GM12872 (cell line): ENCODE data around the gene SH3BGRL2.

Source experiments
- CTCF ChIP-seq: IDR thresholded peaks from 3 replicates; pipeline ENCODE4 v1.5.1; 2011; ENCODE audit warnings: low read depth, mild to moderate bottlenecking, low read length, moderate library complexity; ENCODE audit not compliant: insufficient read depth

The SH3BGRL2 gene

GRCh38 chr6:79628466-79629288 lies 2.5 kb upstream of the SH3BGRL2 start:
- no peak for TF ChIP-seq CTCF

DNA sequence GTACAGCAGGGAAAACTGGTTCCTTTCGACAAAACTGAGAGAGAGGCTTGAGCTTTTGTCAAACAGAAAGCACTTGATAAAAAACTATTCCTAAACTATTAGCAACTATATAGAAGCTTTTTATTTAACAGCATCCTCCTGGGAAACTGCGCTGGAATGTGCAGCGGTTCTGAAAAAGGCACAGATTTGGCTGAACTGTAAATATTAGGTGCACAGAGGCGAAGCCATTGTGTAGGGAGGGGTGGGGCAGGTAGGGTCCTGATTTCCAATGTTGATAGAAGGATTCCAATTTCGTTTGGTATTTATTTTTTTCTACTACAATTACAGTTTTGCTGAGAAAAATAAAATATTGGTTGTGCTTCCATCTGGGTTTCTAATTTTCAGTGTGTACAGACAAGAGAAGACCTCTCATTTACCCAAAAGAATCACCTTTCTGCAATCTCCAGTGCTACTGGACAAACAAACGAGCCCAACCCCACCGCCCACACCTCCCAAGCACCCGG lies 698 bp upstream of the SH3BGRL2 start:
- no peak for TF ChIP-seq CTCF

DNA sequence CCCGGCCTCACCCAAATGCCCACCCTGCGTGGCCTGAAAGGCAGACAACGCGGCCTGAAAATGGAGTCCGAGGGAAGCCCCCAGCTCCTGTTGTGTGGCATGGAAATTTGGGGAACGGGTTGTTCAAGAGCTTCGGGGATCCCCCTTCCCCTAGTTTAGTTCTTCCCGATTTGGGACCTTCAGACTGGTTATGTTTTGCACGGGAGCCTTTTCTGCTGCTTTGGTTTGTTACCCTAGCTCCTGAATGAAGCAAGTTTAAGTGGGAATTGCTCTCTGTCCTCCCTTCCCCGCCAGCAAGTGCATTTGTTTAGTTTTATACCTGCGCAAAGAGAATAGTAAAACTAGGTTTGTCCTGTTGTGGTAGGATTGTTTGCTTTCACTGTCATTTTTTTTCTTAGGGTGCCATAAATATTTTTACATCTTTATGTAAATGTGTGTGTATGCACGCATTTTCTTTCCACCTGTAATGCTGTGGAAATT lies 604 bp downstream of the SH3BGRL2 start:
- TF ChIP-seq CTCF: no peak

DNA sequence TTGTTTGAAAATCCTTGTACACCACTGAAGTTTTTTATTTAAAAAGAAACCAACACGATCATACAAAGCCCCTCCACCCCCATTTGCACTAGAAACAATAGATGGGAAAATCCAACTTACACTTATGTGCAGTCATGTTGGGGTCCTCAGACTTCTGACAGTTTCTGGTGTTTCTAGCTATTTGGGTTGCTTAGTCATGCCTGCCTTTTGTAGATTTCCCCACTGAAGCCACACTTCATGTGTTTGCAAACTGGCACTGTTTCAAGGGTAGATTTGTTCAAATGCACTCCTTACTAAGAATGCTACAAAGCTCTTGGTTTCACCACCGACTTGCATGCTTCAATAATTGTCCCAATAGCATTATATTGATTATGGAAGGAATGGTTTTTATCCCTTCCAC lies 1.5 kb downstream of the SH3BGRL2 start:
- no peak for TF ChIP-seq CTCF

GRCh38 chr6:79634491-79635231 lies 3.5 kb downstream of the SH3BGRL2 start:
- no peak for TF ChIP-seq CTCF

DNA sequence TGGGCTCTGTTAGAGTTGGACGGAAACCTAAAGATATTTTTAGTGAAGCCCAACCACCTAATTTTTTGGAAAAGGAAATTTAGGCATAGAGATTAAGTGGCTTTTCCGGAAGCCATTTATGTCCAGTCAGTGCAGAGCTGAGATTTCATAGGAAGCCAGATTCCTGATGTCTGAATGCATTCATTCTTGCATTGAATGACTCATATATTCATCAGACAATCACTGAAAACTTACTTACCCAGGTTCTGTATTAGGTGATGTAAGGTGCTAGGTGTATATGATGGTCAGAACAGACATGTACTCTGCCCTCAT lies 4.1 kb downstream of the SH3BGRL2 start:
- TF ChIP-seq CTCF: no peak

DNA sequence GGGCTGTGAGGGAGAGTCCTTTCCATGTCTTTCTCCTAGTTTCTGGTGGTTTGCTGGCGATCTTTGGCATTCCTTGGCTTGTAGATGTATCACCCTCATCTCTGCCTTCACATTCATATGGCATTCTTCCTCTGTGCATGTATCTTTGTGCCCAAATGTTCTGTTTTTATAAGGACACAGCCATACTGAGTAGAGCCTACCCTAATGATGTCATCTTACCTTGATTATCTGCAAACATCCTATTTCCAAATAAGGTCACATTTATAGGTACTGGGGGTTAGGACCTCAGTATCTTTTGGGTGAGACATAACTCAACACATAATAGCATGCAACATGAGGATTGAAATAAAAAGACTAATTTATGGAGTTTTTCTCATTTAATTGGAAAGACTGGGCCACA lies 5.5 kb downstream of the SH3BGRL2 start:
- TF ChIP-seq CTCF: no peak
